CD14-positive monocyte (primary cell): ENCODE data around the gene PKNOX2. TPM values are rescaled to one million over a fixed set of nuclear protein-coding genes. Genes with fewer than 3 reads are reported as not detected.

Source experiments
- DNase-seq, 3 donors: peaks; one replicate each; pipeline ENCODE4 v3.0.0-alpha.2; 2011 to 2022
- H2AFZ ChIP-seq: 2 replicates; pipeline ENCODE4 v1.6.0; 2012; ENCODE audit warnings: mild to moderate bottlenecking, low read depth, low read length, inconsistent platforms; ENCODE audit not compliant: insufficient read depth, poor library complexity, severe bottlenecking
- H3K27ac ChIP-seq, 2 donors: 1 replicate in 1 of 2; 2 replicates in 1 of 2; pipeline ENCODE4 v1.5.1; 2012 to 2013; ENCODE audit warnings: low read length in 2 of 2, control low read depth in 1 of 2, inconsistent platforms in 1 of 2, low read depth in 1 of 2, mild to moderate bottlenecking in 1 of 2
- H3K27me3 ChIP-seq, 2 donors: one replicate each; pipeline versions ENCODE4 v1.6.0 to v1.6.1; 2011 to 2013; ENCODE audit warnings: low read length in 2 of 2; ENCODE audit not compliant: control insufficient read depth in 2 of 2, insufficient read depth in 2 of 2
- H3K36me3 ChIP-seq, 2 donors: replicated peaks in 1 of 2; 1 replicate in 1 of 2; 2 replicates in 1 of 2; pipeline versions ENCODE4 v1.5.1 to v1.6.1; 2012 to 2013; ENCODE audit warnings: low read length in 2 of 2, control low read depth in 1 of 2, inconsistent platforms in 1 of 2, mild to moderate bottlenecking in 1 of 2; ENCODE audit not compliant: insufficient read depth in 2 of 2, control insufficient read depth in 1 of 2
- H3K4me1 ChIP-seq, 2 donors: 1 replicate in 1 of 2; 2 replicates in 1 of 2; pipeline versions ENCODE4 v1.5.1 to v1.6.1; 2012 to 2013; ENCODE audit warnings: low read length in 2 of 2, control low read depth in 1 of 2, inconsistent platforms in 1 of 2, mild to moderate bottlenecking in 1 of 2, moderate library complexity in 1 of 2; ENCODE audit not compliant: insufficient read depth in 2 of 2, control insufficient read depth in 1 of 2
- H3K4me2 ChIP-seq: replicated peaks from 2 replicates; pipeline ENCODE3; 2012; ENCODE audit warnings: low read length, moderate library complexity, mild to moderate bottlenecking; ENCODE audit not compliant: poor library complexity, severe bottlenecking; ENCODE audit errors: extremely low read depth
- H3K4me3 ChIP-seq, 3 experiments: fragments of 200-600 bp in 1 of 3; sonication (generic) in 1 of 3; replicated peaks in 1 of 3; 1 replicate in 2 of 3; 2 replicates in 1 of 3; pipeline ENCODE4 v1.5.1; 2011 to 2013; ENCODE audit warnings: low read length in 3 of 3, mild to moderate bottlenecking in 3 of 3, control low read depth in 2 of 3, low read depth in 2 of 3, inconsistent platforms in 1 of 3, moderate library complexity in 1 of 3
- H3K79me2 ChIP-seq: 2 replicates; pipeline ENCODE4 v1.6.0; 2012; ENCODE audit warnings: mild to moderate bottlenecking, control low read depth, inconsistent platforms, low read length, moderate library complexity; ENCODE audit not compliant: insufficient read depth
- H3K9ac ChIP-seq: 2 replicates; pipeline ENCODE4 v1.6.0; 2017; ENCODE audit warnings: low read length, mild to moderate bottlenecking; ENCODE audit not compliant: insufficient read depth, poor library complexity, severe bottlenecking
- H3K9me3 ChIP-seq, 2 donors: replicated peaks in 1 of 2; 1 replicate in 1 of 2; 2 replicates in 1 of 2; pipeline versions ENCODE4 v1.5.1 to v1.6.1; 2012 to 2013; ENCODE audit warnings: low read length in 2 of 2, control low read depth in 1 of 2; ENCODE audit not compliant: control insufficient read depth in 1 of 2, insufficient read depth in 1 of 2
- H4K20me1 ChIP-seq: 2 replicates; pipeline ENCODE4 v1.6.0; 2012; ENCODE audit warnings: mild to moderate bottlenecking, low read length, control low read depth, moderate library complexity; ENCODE audit not compliant: insufficient read depth
- H3K27ac Mint-ChIP-seq, 7 donors: one replicate each; pipeline ENCODE4 v1.8.0; 2020; ENCODE audit warnings: mild to moderate bottlenecking in 7 of 7, mixed read lengths in 7 of 7, moderate library complexity in 6 of 7, inconsistent platforms in 2 of 7
- H3K27me3 Mint-ChIP-seq, 3 donors: one replicate each; pipeline ENCODE4 v1.8.0; 2021 to 2022; ENCODE audit warnings: low read depth in 3 of 3, mild to moderate bottlenecking in 3 of 3, mixed read lengths in 3 of 3, moderate library complexity in 3 of 3, inconsistent platforms in 1 of 3
- H3K36me3 Mint-ChIP-seq, 2 donors: one replicate each; pipeline ENCODE4 v1.8.0; 2020; ENCODE audit warnings: mixed read lengths in 2 of 2, inconsistent platforms in 1 of 2, mild to moderate bottlenecking in 1 of 2
- H3K4me1 Mint-ChIP-seq: one replicate; pipeline ENCODE4 v1.8.0; 2020; ENCODE audit warnings: mild to moderate bottlenecking, mixed read lengths
- H3K4me3 Mint-ChIP-seq, 2 donors: one replicate each; pipeline ENCODE4 v1.8.0; 2020; ENCODE audit warnings: mild to moderate bottlenecking in 2 of 2, mixed read lengths in 2 of 2, moderate library complexity in 1 of 2
- H3K9me3 Mint-ChIP-seq, 7 donors: one replicate each; pipeline ENCODE4 v1.8.0; 2020 to 2022; ENCODE audit warnings: mixed read lengths in 7 of 7, mild to moderate bottlenecking in 6 of 7, moderate library complexity in 6 of 7, inconsistent platforms in 2 of 7
- WGBS: methylation state at CpG from one replicate; pipeline ENCODE4 v1.1.5; 2013; ENCODE audit warnings: missing lambda C conversion rate; ENCODE audit not compliant: insufficient coverage; 5-methylcytosine and 5-hydroxymethylcytosine counted together
- intact Hi-C, 2 donors: fragments of 100-400 bp; cut with micrococcal nuclease; formaldehyde crosslinking; loops; one replicate each; pipeline versions ENCODE4 v1.15.0 to v1.15.1; 2023
- polyA plus RNA-seq, 3 donors: library from polyadenylated mRNA; depleted of rRNA in 1 of 3; unstranded in 2 of 3; stranded (reverse) in 1 of 3; fragments of 300-500 nt in 2 of 3; fragments of >200 nt in 1 of 3; fragmentation: Illumina TruSeq in 2 of 3; gene quantifications; 1 replicate in 2 of 3; 2 replicates in 1 of 3; pipeline ENCODE4 v1.2.3, GENCODE V29; 2012 to 2021
- TF ChIP-seq, protein P1 (sequence below): fragments of 200-600 bp; IDR thresholded peaks from one replicate; pipeline ENCODE4 v1.8.0; 2022; ENCODE audit warnings: antibody characterized with exemption, mild to moderate bottlenecking

The PKNOX2 gene
- polyA plus RNA-seq, 3 donors: not detected

DNA sequence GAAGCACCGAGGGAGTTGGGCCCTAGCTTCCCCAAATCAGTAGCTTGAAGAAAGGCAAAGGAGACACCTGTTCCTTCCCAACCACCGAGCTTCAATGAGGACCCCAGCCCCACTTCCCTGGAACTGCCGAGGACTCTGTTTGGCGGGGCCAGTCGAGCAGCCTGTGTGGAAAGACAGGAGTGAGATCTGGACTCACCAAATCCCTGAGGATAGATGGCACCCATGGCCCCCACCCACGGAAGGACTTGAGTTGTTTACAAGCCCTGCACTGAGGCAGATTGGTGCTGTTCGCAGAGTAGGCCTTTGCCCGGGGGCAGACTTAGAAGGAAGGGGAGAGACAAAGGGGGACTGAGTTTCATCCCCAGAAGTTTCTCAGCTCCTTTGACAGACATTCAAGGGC is 266.9 kb downstream of the PKNOX2 start:
- Mint-ChIP-seq H3K27ac (no peak overlapping the region), H3K36me3 (no peaks in the 10 kb centered on the region), H3K4me3 (no peak overlapping the region), H3K9me3 (no peaks in the 10 kb centered on the region), H3K4me1 (peaks cover 5% of the 10 kb centered on the region), H3K27me3 (peaks cover 4 to 20% (median 12%) of the 10 kb centered on the region in 3 donors)
- no peak overlapping the region for H3K4me3 ChIP-seq
- TF ChIP-seq, protein P1, sequence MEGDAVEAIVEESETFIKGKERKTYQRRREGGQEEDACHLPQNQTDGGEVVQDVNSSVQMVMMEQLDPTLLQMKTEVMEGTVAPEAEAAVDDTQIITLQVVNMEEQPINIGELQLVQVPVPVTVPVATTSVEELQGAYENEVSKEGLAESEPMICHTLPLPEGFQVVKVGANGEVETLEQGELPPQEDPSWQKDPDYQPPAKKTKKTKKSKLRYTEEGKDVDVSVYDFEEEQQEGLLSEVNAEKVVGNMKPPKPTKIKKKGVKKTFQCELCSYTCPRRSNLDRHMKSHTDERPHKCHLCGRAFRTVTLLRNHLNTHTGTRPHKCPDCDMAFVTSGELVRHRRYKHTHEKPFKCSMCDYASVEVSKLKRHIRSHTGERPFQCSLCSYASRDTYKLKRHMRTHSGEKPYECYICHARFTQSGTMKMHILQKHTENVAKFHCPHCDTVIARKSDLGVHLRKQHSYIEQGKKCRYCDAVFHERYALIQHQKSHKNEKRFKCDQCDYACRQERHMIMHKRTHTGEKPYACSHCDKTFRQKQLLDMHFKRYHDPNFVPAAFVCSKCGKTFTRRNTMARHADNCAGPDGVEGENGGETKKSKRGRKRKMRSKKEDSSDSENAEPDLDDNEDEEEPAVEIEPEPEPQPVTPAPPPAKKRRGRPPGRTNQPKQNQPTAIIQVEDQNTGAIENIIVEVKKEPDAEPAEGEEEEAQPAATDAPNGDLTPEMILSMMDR: no peak
- H3K27ac ChIP-seq: no peak overlapping the region
- H4K20me1 ChIP-seq: no peaks in the 10 kb centered on the region
- H3K27me3 ChIP-seq: peaks cover 0 to 2% of the 10 kb centered on the region in 2 donors
- no peaks in the 10 kb centered on the region for H3K36me3 ChIP-seq
- H3K79me2 ChIP-seq: no peaks in the 10 kb centered on the region
- no peaks in the 10 kb centered on the region for H3K9me3 ChIP-seq
- no peak overlapping the region for H3K9ac ChIP-seq
- no peaks in the 10 kb centered on the region for H3K4me1 ChIP-seq
- no peak overlapping the region for H2AFZ ChIP-seq
- no peak for DNase-seq
- no peak overlapping the region for H3K4me2 ChIP-seq
- 100% methylated on average over 5 of the region's 8 CpGs for WGBS
- intact Hi-C loops: no loop called here

GRCh38 chr11:125433454-125434121 is 269.0 kb downstream of the PKNOX2 start:
- no peaks in the 10 kb centered on the region for H3K4me1 ChIP-seq
- no peak overlapping the region for H3K27ac ChIP-seq
- H3K9ac ChIP-seq: no peak overlapping the region
- peaks cover 0 to 2% of the 10 kb centered on the region in 2 donors for H3K27me3 ChIP-seq
- no peaks in the 10 kb centered on the region for H3K36me3 Mint-ChIP-seq
- H3K27me3 Mint-ChIP-seq: peaks cover 6 to 23% (median 12%) of the 10 kb centered on the region in 3 donors
- H3K9me3 Mint-ChIP-seq: no peaks in the 10 kb centered on the region
- intact Hi-C loops: no loop called here
- no peak overlapping the region for H3K4me2 ChIP-seq
- H4K20me1 ChIP-seq: no peaks in the 10 kb centered on the region
- no peaks in the 10 kb centered on the region for H3K36me3 ChIP-seq
- peaks cover 5% of the 10 kb centered on the region for H3K4me1 Mint-ChIP-seq
- no peak overlapping the region for H3K27ac Mint-ChIP-seq
- 0% methylated on average over 4 of the region's 11 CpGs for WGBS
- H2AFZ ChIP-seq: peak overlapping the region; percentile 46
- TF ChIP-seq, protein P1: peak; percentile 17
- H3K4me3 Mint-ChIP-seq: no peak overlapping the region
- no peak for DNase-seq
- H3K79me2 ChIP-seq: no peaks in the 10 kb centered on the region
- H3K9me3 ChIP-seq: no peaks in the 10 kb centered on the region
- no peak overlapping the region for H3K4me3 ChIP-seq
